SK-N-SH (cell line): ENCODE data around the gene FOXP2. TPM values are rescaled to one million over a fixed set of nuclear protein-coding genes. Genes with fewer than 3 reads are reported as not detected.

Experiments
- CTCF ChIA-PET: fragments of 300-600, 350-600 bp; formaldehyde crosslinking; extraction: SDS; loops from one replicate; lab custom pipeline; 2021; lab: Yijun Ruan, JAX
- POLR2A ChIA-PET: fragments of 350-600 bp; sonication (Branson Sonifier 250); formaldehyde crosslinking; extraction: SDS; loops from one replicate; lab custom pipeline; 2020; ENCODE audit warnings: antibody characterized with exemption, inconsistent platforms; lab: Yijun Ruan, JAX
- DNase-seq: peaks from one replicate; pipeline ENCODE4 v3.0.0; 2012
- H2AFZ ChIP-seq: fragments of 200-600 bp; sonication (generic); 2 replicates; pipeline ENCODE4 v1.8.1; 2016; ENCODE audit warnings: antibody characterized with exemption, mild to moderate bottlenecking, low read depth
- H3F3A ChIP-seq: fragments of 200-600 bp; sonication (generic); replicated peaks from 2 replicates; pipeline ENCODE3; 2016; ENCODE audit warnings: antibody characterized with exemption, mild to moderate bottlenecking; ENCODE audit not compliant: insufficient read depth
- H3K27ac ChIP-seq, 2 experiments: fragments of 200-500 bp in 1 of 2; fragments of 200-600 bp in 1 of 2; sonication (Bioruptor generic) in 1 of 2; sonication (generic), shearing (Covaris generic) in 1 of 2; 2 replicates each; pipeline versions ENCODE4 v1.5.1 to v1.6.1; 2014 to 2016; ENCODE audit warnings: low read depth in 2 of 2, inconsistent platforms in 1 of 2, low read length in 1 of 2, mild to moderate bottlenecking in 1 of 2, mixed read lengths in 1 of 2
- H3K27me3 ChIP-seq: fragments of 200-600 bp; sonication (generic), shearing (Covaris generic); 2 replicates; pipeline ENCODE4 v1.6.1; 2016; ENCODE audit warnings: mixed run types; ENCODE audit not compliant: insufficient read depth
- H3K36me3 ChIP-seq, 2 experiments: fragments of 200-500 bp in 1 of 2; fragments of 200-600 bp in 1 of 2; sonication (Bioruptor generic) in 1 of 2; sonication (generic) in 1 of 2; replicated peaks in 1 of 2; 2 replicates each; pipeline versions ENCODE3 to v1.5.1; 2014 to 2016; ENCODE audit warnings: low read length in 1 of 2, mild to moderate bottlenecking in 1 of 2; ENCODE audit not compliant: insufficient read depth in 2 of 2, control insufficient read depth in 1 of 2
- H3K4me1 ChIP-seq, 2 experiments: fragments of 200-500 bp in 1 of 2; fragments of 200-600 bp in 1 of 2; sonication (Bioruptor generic) in 1 of 2; sonication (generic), shearing (Covaris generic) in 1 of 2; 2 replicates each; pipeline versions ENCODE4 v1.5.1 to v1.6.1; 2014 to 2016; ENCODE audit warnings: low read depth in 1 of 2, low read length in 1 of 2, mixed run types in 1 of 2; ENCODE audit not compliant: insufficient read depth in 2 of 2, control insufficient read depth in 1 of 2
- H3K4me2 ChIP-seq: fragments of 200-600 bp; sonication (generic), shearing (Covaris generic); 2 replicates; pipeline ENCODE4 v1.6.1; 2017; ENCODE audit warnings: mixed run types
- H3K4me3 ChIP-seq, 2 experiments: fragments of 200-500 bp in 1 of 2; fragments of 200-600 bp in 1 of 2; sonication (Bioruptor generic) in 1 of 2; sonication (generic), shearing (Covaris generic) in 1 of 2; 2 replicates each; pipeline versions ENCODE4 v1.5.1 to v1.8.1; 2014 to 2016; ENCODE audit warnings: low read depth in 2 of 2, inconsistent platforms in 1 of 2, low read length in 1 of 2, mild to moderate bottlenecking in 1 of 2, mixed read lengths in 1 of 2, moderate library complexity in 1 of 2
- H3K79me2 ChIP-seq: fragments of 200-600 bp; sonication (generic); 2 replicates; pipeline ENCODE4 v1.8.1; 2017; ENCODE audit warnings: mild to moderate bottlenecking; ENCODE audit not compliant: insufficient read depth
- H3K9ac ChIP-seq: fragments of 200-600 bp; sonication (generic); 2 replicates; pipeline ENCODE4 v1.6.1; 2017; ENCODE audit warnings: mixed run types
- H3K9me2 ChIP-seq: fragments of 200-600 bp; sonication (generic); 2 replicates; pipeline ENCODE4 v1.6.1; 2017; ENCODE audit warnings: mixed run types
- H3K9me3 ChIP-seq: fragments of 200-600 bp; sonication (generic); 2 replicates; pipeline ENCODE4 v1.6.1; 2017; ENCODE audit warnings: mixed run types, mild to moderate bottlenecking, moderate library complexity
- H4K20me1 ChIP-seq: fragments of 200-600 bp; sonication (generic); 2 replicates; pipeline ENCODE4 v1.6.1; 2017; ENCODE audit warnings: mild to moderate bottlenecking, mixed run types; ENCODE audit not compliant: insufficient read depth
- CHD2 ChIP-seq: fragments of 150-350 bp; IDR thresholded peaks from 2 replicates; pipeline ENCODE4 v1.6.1; 2018; ENCODE audit warnings: low read length; ENCODE audit not compliant: partially characterized antibody
- ELF1 ChIP-seq: IDR thresholded peaks from 2 replicates; pipeline ENCODE4 v1.4.0; 2012
- EZH2phosphoT487 ChIP-seq: fragments of 200-600 bp; sonication (generic); IDR thresholded peaks from 2 replicates; pipeline ENCODE4 v1.6.1; 2017; ENCODE audit warnings: low read depth, mixed run types, mild to moderate bottlenecking, antibody characterized with exemption, moderate library complexity, borderline replicate concordance
- FOXJ3 ChIP-seq: sonication (generic); formaldehyde crosslinking; IDR thresholded peaks from 2 replicates; pipeline ENCODE4 v1.5.1; 2020; ENCODE audit warnings: mild to moderate bottlenecking, missing genetic modification reagents
- FOXM1 ChIP-seq: IDR thresholded peaks from 2 replicates; pipeline ENCODE4 v1.4.0; 2012; ENCODE audit warnings: low read depth, mild to moderate bottlenecking
- GABPA ChIP-seq: IDR thresholded peaks from 2 replicates; pipeline ENCODE4 v1.4.0; 2012; ENCODE audit warnings: low read depth, mild to moderate bottlenecking
- GATA2 ChIP-seq: sonication (generic); formaldehyde crosslinking; IDR thresholded peaks from 2 replicates; pipeline ENCODE4 v1.5.0; 2020; ENCODE audit warnings: mild to moderate bottlenecking, missing genetic modification reagents
- JUND ChIP-seq: IDR thresholded peaks from 2 replicates; pipeline ENCODE4 v1.4.0; 2012
- MEF2A ChIP-seq: IDR thresholded peaks from 2 replicates; pipeline ENCODE4 v1.4.0; 2012; ENCODE audit warnings: low read depth, borderline replicate concordance
- NFIC ChIP-seq: IDR thresholded peaks from 2 replicates; pipeline ENCODE4 v1.4.0; 2012; ENCODE audit warnings: borderline replicate concordance
- NRF1 ChIP-seq: IDR thresholded peaks from 2 replicates; pipeline ENCODE4 v1.6.1; 2012; ENCODE audit warnings: low read depth, mild to moderate bottlenecking, low read length
- POLR2AphosphoS5 ChIP-seq: IDR thresholded peaks from 2 replicates; pipeline ENCODE4 v1.6.1; 2012; ENCODE audit warnings: low read depth, low read length
- RCOR1 ChIP-seq: fragments of 150-350 bp; IDR thresholded peaks from 2 replicates; pipeline ENCODE4 v1.6.1; 2017; ENCODE audit warnings: antibody characterized with exemption, low read length
- RFX5 ChIP-seq: IDR thresholded peaks from 2 replicates; pipeline ENCODE4 v1.6.1; 2012; ENCODE audit warnings: mild to moderate bottlenecking, improper control_type of control experiment, low read length
- RXRA ChIP-seq: IDR thresholded peaks from 2 replicates; pipeline ENCODE4 v1.4.0; 2012; ENCODE audit warnings: low read depth, mild to moderate bottlenecking, borderline replicate concordance
- TAF1 ChIP-seq: IDR thresholded peaks from 2 replicates; pipeline ENCODE4 v1.6.1; 2012; ENCODE audit warnings: low read depth, mild to moderate bottlenecking, low read length, moderate library complexity, borderline replicate concordance
- TEAD4 ChIP-seq: IDR thresholded peaks from 2 replicates; pipeline ENCODE4 v1.4.0; 2012; ENCODE audit warnings: mild to moderate bottlenecking, borderline replicate concordance; ENCODE audit not compliant: insufficient read depth
- YY1 ChIP-seq: IDR thresholded peaks from 2 replicates; pipeline ENCODE4 v1.4.0; 2012; ENCODE audit warnings: low read depth, mild to moderate bottlenecking
- WGBS: methylation state at CpG from one replicate; pipeline ENCODE4 v1.1.6; 2017; ENCODE audit warnings: low lambda C conversion rate; 5-methylcytosine and 5-hydroxymethylcytosine counted together
- polyA plus RNA-seq, 3 experiments: library from polyadenylated mRNA; depleted of rRNA; stranded (reverse); fragments of >200 nt; gene quantifications; 2 replicates each; pipeline ENCODE4 v1.2.3, GENCODE V29; 2012
- TF ChIP-seq, protein P1 (sequence below): IDR thresholded peaks from 2 replicates; pipeline ENCODE4 v1.6.1; 2012; ENCODE audit warnings: mild to moderate bottlenecking, low read depth, low read length, moderate library complexity
- TF ChIP-seq, protein P2 (sequence below): fragments of 150-350 bp; IDR thresholded peaks from 2 replicates; pipeline ENCODE4 v1.6.1; 2017; ENCODE audit warnings: antibody characterized with exemption, low read length, low read depth, borderline replicate concordance
- TF ChIP-seq, protein P3 (sequence below): fragments of 150-350 bp; IDR thresholded peaks from 2 replicates; pipeline ENCODE4 v1.6.1; 2016; ENCODE audit warnings: mild to moderate bottlenecking, low read depth, low read length
- TF ChIP-seq, protein P4 (sequence below): IDR thresholded peaks from 2 replicates; pipeline ENCODE4; 2012

FOXP2 gene
- polyA plus RNA-seq, 1 of the 3 experiments (the other 2 are of a cell fraction), result not detected

DNA sequence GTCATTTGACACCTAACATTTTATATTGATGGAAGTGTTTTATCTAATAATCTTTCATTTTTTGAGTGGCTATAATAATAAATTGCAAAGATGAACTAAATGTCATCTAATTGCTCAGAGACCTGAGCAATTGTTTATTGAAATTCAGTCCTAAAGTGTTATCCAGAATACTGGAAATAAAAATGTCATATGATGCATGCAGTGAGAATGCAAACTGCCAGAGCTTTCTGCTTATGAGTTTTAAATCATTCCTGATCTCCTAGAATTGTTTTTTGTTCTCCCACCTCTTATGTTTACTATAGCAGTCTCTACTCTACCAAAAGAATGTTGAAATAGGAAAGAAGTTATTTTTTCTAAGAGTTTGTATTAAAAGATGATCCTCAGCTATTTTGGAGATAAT, 116.7 kb downstream of the FOXP2 start (continued):
- TF ChIP-seq, protein P1, sequence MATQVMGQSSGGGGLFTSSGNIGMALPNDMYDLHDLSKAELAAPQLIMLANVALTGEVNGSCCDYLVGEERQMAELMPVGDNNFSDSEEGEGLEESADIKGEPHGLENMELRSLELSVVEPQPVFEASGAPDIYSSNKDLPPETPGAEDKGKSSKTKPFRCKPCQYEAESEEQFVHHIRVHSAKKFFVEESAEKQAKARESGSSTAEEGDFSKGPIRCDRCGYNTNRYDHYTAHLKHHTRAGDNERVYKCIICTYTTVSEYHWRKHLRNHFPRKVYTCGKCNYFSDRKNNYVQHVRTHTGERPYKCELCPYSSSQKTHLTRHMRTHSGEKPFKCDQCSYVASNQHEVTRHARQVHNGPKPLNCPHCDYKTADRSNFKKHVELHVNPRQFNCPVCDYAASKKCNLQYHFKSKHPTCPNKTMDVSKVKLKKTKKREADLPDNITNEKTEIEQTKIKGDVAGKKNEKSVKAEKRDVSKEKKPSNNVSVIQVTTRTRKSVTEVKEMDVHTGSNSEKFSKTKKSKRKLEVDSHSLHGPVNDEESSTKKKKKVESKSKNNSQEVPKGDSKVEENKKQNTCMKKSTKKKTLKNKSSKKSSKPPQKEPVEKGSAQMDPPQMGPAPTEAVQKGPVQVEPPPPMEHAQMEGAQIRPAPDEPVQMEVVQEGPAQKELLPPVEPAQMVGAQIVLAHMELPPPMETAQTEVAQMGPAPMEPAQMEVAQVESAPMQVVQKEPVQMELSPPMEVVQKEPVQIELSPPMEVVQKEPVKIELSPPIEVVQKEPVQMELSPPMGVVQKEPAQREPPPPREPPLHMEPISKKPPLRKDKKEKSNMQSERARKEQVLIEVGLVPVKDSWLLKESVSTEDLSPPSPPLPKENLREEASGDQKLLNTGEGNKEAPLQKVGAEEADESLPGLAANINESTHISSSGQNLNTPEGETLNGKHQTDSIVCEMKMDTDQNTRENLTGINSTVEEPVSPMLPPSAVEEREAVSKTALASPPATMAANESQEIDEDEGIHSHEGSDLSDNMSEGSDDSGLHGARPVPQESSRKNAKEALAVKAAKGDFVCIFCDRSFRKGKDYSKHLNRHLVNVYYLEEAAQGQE, result no peak
- TF ChIP-seq TAF1 (no peak), EZH2phosphoT487 (no peak), FOXJ3 (CRISPR knock-in tag) (no peak), FOXM1 (no peak), RCOR1 (no peak), YY1 (no peak)

DNA sequence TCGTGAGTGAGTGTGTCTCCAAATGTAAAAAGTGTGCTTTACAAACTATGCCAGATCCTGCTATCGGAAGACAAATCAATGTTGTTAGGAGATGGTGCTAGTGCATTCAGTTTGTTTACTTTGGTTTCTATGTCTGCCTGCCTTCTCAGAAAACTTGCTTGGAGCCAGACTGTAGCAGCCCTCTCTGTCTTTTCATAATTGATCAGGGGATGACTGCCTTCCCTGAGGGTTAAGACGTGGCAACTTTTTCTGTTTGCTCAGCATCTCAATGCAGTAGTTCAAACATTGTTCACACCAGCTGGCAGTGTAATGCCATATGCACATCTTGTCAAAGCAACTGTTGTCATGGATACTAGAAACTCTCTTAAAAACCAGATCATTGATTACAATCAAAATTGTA, 118.5 kb downstream of the FOXP2 start:
- 4% methylated on average over 3 of the region's 3 CpGs for WGBS
- CTCF ChIA-PET, result no interaction called here
- POLR2A ChIA-PET, result no interaction called here
- H3K9ac ChIP-seq, result no peak overlapping the region
- H3K79me2 ChIP-seq, result no peaks in the 10 kb centered on the region
- H3K27me3 ChIP-seq, result no peaks in the 10 kb centered on the region
- no peak overlapping the region for H2AFZ ChIP-seq
- H4K20me1 ChIP-seq, result no peaks in the 10 kb centered on the region
- no peaks in the 10 kb centered on the region for H3F3A ChIP-seq
- no peak overlapping the region for H3K4me2 ChIP-seq
- no peak overlapping the region for H3K27ac ChIP-seq
- no peak overlapping the region for H3K4me3 ChIP-seq
- no peak for DNase-seq
- TF ChIP-seq, protein P2, sequence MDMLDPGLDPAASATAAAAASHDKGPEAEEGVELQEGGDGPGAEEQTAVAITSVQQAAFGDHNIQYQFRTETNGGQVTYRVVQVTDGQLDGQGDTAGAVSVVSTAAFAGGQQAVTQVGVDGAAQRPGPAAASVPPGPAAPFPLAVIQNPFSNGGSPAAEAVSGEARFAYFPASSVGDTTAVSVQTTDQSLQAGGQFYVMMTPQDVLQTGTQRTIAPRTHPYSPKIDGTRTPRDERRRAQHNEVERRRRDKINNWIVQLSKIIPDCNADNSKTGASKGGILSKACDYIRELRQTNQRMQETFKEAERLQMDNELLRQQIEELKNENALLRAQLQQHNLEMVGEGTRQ, result no peak
- TF ChIP-seq GATA2 (CRISPR knock-in tag), result no peak
- no peaks in the 10 kb centered on the region for H3K9me2 ChIP-seq
- H3K36me3 ChIP-seq, result no peaks in the 10 kb centered on the region
- no peaks in the 10 kb centered on the region for H3K4me1 ChIP-seq
- no peaks in the 10 kb centered on the region for H3K9me3 ChIP-seq

DNA sequence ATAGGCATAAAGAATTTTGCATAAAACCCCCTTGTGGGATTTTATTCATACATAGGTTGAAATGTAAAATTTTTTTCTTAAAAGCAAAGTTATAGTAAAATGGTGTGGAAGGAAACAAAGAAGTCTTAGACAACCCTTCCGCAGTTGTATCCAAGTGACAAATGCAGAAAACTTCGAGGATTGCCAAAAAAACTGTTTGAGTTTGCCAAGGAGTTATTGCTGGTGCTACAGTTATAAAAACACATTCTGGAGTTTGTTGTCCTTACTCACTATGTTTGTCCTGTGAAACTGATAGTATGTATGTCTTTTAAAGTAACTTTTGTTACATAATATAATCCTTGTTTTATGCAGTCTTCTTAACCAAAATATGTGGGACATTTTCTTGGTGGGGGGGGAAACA, 120.3 kb downstream of the FOXP2 start:
- CTCF ChIA-PET, result no interaction called here
- Histone ChIP-seq H3K4me1 (no peaks in the 10 kb centered on the region), H3K9me3 (no peaks in the 10 kb centered on the region), H2AFZ (no peak overlapping the region), H3K9ac (no peak overlapping the region), H3K36me3 (no peaks in the 10 kb centered on the region), H4K20me1 (no peaks in the 10 kb centered on the region), H3K9me2 (no peaks in the 10 kb centered on the region), H3K4me3 (no peak overlapping the region), H3F3A (no peaks in the 10 kb centered on the region), H3K79me2 (no peaks in the 10 kb centered on the region), H3K27ac (no peak overlapping the region), H3K4me2 (no peak overlapping the region), H3K27me3 (no peaks in the 10 kb centered on the region)
- no peak for DNase-seq
- TF ChIP-seq, protein P3, sequence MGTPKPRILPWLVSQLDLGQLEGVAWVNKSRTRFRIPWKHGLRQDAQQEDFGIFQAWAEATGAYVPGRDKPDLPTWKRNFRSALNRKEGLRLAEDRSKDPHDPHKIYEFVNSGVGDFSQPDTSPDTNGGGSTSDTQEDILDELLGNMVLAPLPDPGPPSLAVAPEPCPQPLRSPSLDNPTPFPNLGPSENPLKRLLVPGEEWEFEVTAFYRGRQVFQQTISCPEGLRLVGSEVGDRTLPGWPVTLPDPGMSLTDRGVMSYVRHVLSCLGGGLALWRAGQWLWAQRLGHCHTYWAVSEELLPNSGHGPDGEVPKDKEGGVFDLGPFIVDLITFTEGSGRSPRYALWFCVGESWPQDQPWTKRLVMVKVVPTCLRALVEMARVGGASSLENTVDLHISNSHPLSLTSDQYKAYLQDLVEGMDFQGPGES, result no peak
- no peak for TF ChIP-seq GABPA
- no peak for TF ChIP-seq ELF1
- no peak for TF ChIP-seq MEF2A
- no peak for TF ChIP-seq JUND
- TF ChIP-seq, protein P4, sequence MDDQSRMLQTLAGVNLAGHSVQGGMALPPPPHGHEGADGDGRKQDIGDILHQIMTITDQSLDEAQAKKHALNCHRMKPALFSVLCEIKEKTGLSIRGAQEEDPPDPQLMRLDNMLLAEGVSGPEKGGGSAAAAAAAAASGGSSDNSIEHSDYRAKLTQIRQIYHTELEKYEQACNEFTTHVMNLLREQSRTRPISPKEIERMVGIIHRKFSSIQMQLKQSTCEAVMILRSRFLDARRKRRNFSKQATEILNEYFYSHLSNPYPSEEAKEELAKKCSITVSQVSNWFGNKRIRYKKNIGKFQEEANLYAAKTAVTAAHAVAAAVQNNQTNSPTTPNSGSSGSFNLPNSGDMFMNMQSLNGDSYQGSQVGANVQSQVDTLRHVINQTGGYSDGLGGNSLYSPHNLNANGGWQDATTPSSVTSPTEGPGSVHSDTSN, result no peak
- TF ChIP-seq TAF1, result no peak
- TF ChIP-seq RFX5, result no peak
- TF ChIP-seq NFIC, result no peak
- no peak for TF ChIP-seq FOXM1
- TF ChIP-seq NRF1, result no peak
- TF ChIP-seq POLR2AphosphoS5, result no peak
- no peak for TF ChIP-seq CHD2
- no peak for TF ChIP-seq RXRA
- no peak for TF ChIP-seq TEAD4
- POLR2A ChIA-PET, result no interaction called here
- WGBS, result 5% methylated on average over 2 of the region's 2 CpGs
